ACC112 (cell line): Measurements from ENCODE around the gene BNIPL.
A peak's percentile ranks its signal among the peaks of the same experiment; 100 is the strongest.

Source experiments
- H2AFZ ChIP-seq: fragments of 200-600 bp; sonication (generic); one replicate; pipeline ENCODE4 v1.6.0; 2017; ENCODE audit warnings: antibody characterized with exemption, low read length; ENCODE audit not compliant: unreplicated experiment
- H3K27ac ChIP-seq: fragments of 200-600 bp; sonication (generic); 2 replicates; pipeline ENCODE4 v1.5.1; 2014; ENCODE audit warnings: low read depth, mild to moderate bottlenecking, antibody characterized with exemption, low read length, moderate library complexity
- H3K27me3 ChIP-seq: fragments of 200-600 bp; sonication (generic); 2 replicates; pipeline ENCODE4 v1.6.1; 2014; ENCODE audit warnings: mild to moderate bottlenecking, antibody characterized with exemption, low read length, moderate library complexity, mixed read lengths; ENCODE audit not compliant: insufficient read depth
- H3K36me3 ChIP-seq: fragments of 200-600 bp; sonication (generic); 2 replicates; pipeline ENCODE4 v1.6.1; 2016; ENCODE audit warnings: mild to moderate bottlenecking, antibody characterized with exemption, low read length, moderate library complexity, mixed read lengths; ENCODE audit not compliant: insufficient read depth
- H3K4me1 ChIP-seq: fragments of 200-600 bp; sonication (generic); one replicate; pipeline ENCODE4 v1.6.1; 2016; ENCODE audit warnings: low read length, mixed read lengths; ENCODE audit not compliant: insufficient read depth, unreplicated experiment, control insufficient read depth
- H3K4me3 ChIP-seq: fragments of 200-600 bp; sonication (generic); 2 replicates; pipeline ENCODE4 v1.5.1; 2014; ENCODE audit warnings: mild to moderate bottlenecking, low read depth, low read length
- H3K79me2 ChIP-seq: fragments of 200-600 bp; sonication (generic); one replicate; pipeline ENCODE4 v1.6.0; 2016; ENCODE audit warnings: low read length; ENCODE audit not compliant: control insufficient read depth, unreplicated experiment, insufficient read depth

BNIPL gene

DNA sequence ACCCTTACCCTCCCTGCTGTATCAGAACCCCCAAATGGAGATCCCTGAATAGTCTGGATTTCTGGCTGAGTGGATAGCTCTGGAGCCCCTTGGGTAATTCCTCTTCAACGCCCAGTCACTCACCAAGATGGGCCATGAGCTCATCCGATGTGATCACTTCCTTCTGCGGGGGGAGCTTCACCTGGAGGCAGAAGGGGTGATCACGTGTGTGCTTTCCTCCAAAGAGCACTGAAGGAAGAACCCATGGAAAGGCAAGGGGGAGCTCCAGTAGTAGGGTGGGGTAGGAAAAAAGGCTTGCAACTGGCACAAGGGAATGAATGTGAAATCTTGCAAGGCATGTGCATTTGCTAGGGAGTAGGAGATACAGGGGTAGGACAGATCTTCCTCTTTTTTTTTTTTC lies 34.8 kb upstream of the BNIPL start:
- Histone ChIP-seq H3K27ac (no peak overlapping the region), H3K27me3 (no peaks in the 10 kb centered on the region), H3K79me2 (no peaks in the 10 kb centered on the region), H3K4me1 (peaks cover 8% of the 10 kb centered on the region), H3K36me3 (no peaks in the 10 kb centered on the region), H3K4me3 (no peak overlapping the region), H2AFZ (no peak overlapping the region)

DNA sequence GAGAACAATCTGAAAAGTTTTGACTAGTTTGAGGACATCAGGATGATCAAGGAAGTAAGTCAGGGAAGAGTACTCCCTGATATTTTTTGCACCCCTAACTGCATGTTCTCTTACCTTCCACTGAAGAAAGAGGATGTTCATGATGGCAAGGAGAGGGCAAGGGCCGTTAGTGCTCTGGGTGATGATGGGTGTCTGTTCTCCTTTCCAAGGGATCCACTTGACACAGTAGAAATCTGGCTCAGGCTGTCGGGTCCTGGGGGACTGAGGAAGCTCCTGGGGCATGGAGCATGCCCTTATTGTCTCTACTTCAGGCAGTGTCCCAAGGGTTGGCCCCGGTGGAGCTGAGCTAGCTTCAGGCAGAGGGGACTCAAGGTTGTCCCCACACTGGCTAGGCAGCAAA lies 34.3 kb upstream of the BNIPL start:
- no peak overlapping the region for H3K4me3 ChIP-seq
- H3K4me1 ChIP-seq: peaks cover 11% of the 10 kb centered on the region
- no peaks in the 10 kb centered on the region for H3K36me3 ChIP-seq
- no peak overlapping the region for H3K27ac ChIP-seq
- no peaks in the 10 kb centered on the region for H3K27me3 ChIP-seq
- H2AFZ ChIP-seq: no peak overlapping the region
- H3K79me2 ChIP-seq: no peaks in the 10 kb centered on the region

DNA sequence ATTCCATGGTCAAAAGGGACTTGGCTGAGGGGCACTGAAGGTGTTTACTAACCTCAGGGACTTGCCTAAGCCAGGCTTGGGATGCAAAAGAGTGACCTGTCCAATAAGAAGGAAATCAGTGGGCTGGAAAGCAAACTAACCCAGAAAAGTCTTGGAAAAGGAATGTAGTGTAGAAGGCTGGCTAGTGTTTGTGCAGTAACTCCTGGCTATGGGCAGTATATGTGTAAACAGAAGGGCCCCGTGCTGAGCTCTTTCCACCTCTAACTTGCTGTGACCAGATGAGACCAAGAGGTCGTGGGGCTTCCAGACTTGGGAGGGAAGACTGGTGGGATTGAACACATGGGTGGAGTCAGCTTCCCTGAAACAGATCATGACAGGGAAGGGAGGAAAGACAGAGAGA lies 33.8 kb upstream of the BNIPL start:
- Histone ChIP-seq H3K27me3 (no peaks in the 10 kb centered on the region), H3K4me1 (peaks cover 15% of the 10 kb centered on the region), H3K36me3 (no peaks in the 10 kb centered on the region), H2AFZ (no peak overlapping the region), H3K4me3 (no peak overlapping the region), H3K79me2 (no peaks in the 10 kb centered on the region), H3K27ac (no peak overlapping the region)

DNA sequence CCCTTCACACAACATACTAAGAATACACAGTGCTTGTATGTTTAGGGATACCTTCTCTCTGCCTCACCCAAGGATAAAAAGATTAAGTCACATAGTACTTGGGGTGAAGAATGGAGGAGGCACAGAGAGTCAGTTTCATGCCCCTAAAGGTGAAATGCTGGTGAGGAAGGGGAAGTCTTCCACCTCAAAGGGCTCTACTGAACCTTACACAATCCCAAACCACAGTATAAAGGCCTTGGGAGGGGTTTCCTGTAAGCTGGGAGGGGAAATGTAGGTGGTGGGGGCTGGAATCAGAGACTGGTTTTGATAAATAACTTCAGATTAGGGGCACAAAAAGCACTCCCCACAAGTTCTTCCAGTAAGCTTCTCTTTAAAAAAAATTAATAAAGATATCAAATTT lies 33.2 kb upstream of the BNIPL start:
- Histone ChIP-seq H2AFZ (no peak overlapping the region), H3K4me1 (peaks cover 19% of the 10 kb centered on the region), H3K36me3 (no peaks in the 10 kb centered on the region), H3K27me3 (no peaks in the 10 kb centered on the region), H3K79me2 (no peaks in the 10 kb centered on the region), H3K27ac (no peak overlapping the region), H3K4me3 (no peak overlapping the region)

DNA sequence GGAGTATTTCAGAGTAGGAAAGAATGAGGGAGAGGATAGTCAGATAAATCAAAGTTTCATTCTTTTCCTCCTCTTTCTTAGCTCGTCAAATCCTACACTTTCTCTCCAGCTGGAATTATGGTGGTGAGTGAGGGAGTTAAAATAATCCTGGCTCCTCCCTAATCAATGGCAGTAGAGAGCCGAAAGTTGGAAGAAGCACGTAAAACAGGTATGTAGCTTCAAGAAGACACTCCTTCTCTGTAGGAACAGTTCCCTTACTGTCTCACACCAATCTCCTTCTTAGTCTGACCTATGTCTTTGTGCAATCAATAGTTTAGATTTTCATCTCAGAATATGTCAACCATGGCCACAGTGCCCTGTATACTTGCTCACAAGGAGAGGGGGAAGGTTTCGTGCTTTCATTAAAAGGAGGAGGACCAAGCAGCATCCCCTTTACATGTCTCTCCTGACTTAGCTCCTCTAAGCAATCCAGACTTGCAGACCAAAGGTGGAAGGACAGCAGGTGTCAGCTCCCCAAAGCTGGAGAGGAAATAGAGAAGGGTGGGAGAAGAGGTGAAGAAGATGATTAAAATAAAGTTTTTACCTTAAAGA lies 30.6 kb upstream of the BNIPL start:
- H2AFZ ChIP-seq: peak overlapping the region; percentile 72
- no peaks in the 10 kb centered on the region for H3K27me3 ChIP-seq
- H3K79me2 ChIP-seq: peaks cover 12% of the 10 kb centered on the region
- H3K4me3 ChIP-seq: peak overlapping the region; percentile 78
- peak overlapping the region; percentile 94; the same call in 1 of the 2 replicates for H3K27ac ChIP-seq
- no peaks in the 10 kb centered on the region for H3K36me3 ChIP-seq
- H3K4me1 ChIP-seq: peaks cover 26% of the 10 kb centered on the region

DNA sequence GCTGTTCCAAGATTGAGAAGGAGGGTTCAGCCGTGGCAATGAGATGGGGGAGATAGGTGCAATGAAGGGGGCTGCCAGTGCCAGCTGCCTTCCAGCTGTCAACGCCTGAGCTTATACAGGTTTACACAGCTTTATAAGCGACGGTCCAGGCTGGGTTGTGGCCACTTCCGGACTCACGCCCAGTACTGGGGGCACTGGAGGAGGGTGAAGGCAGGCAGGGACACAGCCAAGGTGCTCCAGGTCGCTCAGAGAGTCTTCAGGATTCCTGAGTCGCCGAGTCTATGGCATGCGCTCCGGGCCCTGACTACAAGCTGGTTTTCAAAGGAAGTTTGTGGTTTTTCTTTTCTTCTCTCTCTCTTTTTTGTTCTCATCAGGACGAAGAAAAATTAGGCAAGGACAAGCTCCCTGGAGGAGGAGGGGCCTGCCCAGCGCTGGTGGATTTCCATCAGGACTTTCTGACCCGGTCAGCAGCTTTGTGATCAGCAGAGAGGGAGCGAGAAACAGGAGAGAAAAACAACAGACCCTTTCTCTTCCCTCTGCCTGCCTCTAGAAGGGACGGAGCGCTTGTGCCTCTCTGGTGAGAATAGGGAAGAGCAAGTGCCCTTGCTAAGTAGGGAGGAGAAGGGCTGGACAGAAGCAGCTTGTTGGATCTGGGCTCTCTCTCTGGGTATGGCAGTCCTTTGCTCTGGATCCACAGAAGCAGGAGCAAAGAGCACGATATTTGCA lies 29.9 kb upstream of the BNIPL start, which contains the start of gene MINDY1:
Gene MINDY1 (minus strand): TSS at position 576 of the 726 bp plus-strand sequence. CDS start 4,285 bp downstream, outside the sequence.
- H3K4me3 ChIP-seq: peak within 1 kb of the TSS; percentile 90
- no peaks in the 10 kb centered on the region for H3K27me3 ChIP-seq
- H3K79me2 ChIP-seq: peaks cover 12% of the 10 kb centered on the region
- peak within 1 kb of the TSS; percentile 94 for H3K27ac ChIP-seq
- peaks cover 31% of the 10 kb centered on the region for H3K4me1 ChIP-seq
- peak within 1 kb of the TSS; percentile 76 for H2AFZ ChIP-seq
- H3K36me3 ChIP-seq: no peaks in the 10 kb centered on the region

DNA sequence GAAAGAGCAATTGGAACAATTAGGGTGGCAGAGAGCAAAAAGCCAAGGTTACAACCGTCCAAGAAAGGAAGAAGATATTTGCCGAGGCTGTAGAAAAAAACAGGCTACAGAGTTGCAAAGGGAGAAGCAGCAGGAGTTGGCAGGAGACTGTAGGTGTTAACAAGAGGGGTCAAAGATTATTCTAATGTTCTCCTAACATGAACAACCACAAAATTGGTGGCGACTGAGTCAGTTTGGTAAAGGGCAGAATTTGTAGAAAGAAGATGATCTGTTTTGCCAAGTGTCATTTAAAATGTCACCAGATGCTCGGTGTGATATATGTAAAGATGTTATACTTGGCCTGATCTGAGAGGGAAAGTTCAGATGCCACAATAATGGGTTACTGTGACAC lies 28.5 kb upstream of the BNIPL start:
- peak overlapping the region; percentile 94 for H3K27ac ChIP-seq
- peak overlapping the region; percentile 76 for H2AFZ ChIP-seq
- H3K4me3 ChIP-seq: peak overlapping the region; percentile 90
- H3K27me3 ChIP-seq: no peaks in the 10 kb centered on the region
- peaks cover 12% of the 10 kb centered on the region for H3K79me2 ChIP-seq
- no peaks in the 10 kb centered on the region for H3K36me3 ChIP-seq
- H3K4me1 ChIP-seq: peaks cover 32% of the 10 kb centered on the region

DNA sequence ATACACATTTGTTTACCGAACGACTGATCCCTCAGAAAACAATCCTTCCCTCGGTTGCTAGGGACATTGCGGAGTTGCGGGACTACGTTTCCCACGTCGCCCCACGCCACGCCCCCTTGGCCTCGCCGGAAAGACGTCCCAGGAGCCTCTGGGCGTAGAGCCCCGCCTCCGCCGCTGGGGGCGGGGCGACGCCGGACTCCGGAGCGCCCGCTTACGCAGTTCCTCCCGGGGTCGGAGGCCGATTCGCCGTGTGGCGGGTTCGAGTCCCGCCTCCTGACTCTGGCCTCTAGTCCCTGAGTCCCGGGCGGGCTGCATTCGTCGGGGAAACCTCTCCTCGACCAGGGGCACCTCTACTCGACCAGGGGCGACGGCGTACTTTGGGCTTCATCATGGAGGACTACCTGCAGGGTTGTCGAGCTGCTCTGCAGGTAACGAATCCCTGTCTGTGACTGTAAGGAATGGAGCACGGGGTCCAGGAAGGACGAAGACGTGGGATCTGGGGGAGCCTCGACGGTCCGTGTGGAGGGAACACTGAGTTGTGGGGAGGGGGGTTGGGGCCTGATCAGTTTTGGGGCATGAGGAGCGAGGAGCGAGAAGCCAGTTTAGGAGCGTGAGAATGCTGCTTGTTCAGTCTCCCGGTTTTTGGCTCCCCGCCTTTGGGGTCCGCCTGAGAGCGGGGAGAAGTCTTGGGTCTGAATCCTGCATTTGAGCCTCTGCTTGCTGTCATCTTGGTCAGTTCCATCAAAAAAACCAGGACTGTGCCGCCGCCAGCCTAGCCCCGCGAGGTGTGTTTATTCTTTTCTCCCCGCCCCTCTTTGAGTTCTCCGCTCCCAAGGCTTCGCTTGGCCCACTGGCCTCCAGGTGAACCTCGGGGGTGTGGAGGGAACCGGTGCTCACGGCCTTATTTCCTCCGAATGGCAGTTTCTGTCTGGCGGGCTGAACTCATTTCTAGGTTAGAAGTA lies 27.9 kb upstream of the BNIPL start, which contains the start of gene PRUNE1:
Gene PRUNE1 (plus strand): TSS at position 206 of the 962 bp plus-strand sequence. CDS start 184 bp downstream, at position 390.
- H3K36me3 ChIP-seq: no peaks in the 10 kb centered on the region
- H3K4me3 ChIP-seq: peak within 1 kb of the TSS; percentile 90
- peak within 1 kb of the TSS; percentile 94 for H3K27ac ChIP-seq
- peaks cover 28% of the 10 kb centered on the region for H3K4me1 ChIP-seq
- H3K27me3 ChIP-seq: no peaks in the 10 kb centered on the region
- H2AFZ ChIP-seq: peak within 1 kb of the TSS; percentile 98
- peaks cover 12% of the 10 kb centered on the region for H3K79me2 ChIP-seq

DNA sequence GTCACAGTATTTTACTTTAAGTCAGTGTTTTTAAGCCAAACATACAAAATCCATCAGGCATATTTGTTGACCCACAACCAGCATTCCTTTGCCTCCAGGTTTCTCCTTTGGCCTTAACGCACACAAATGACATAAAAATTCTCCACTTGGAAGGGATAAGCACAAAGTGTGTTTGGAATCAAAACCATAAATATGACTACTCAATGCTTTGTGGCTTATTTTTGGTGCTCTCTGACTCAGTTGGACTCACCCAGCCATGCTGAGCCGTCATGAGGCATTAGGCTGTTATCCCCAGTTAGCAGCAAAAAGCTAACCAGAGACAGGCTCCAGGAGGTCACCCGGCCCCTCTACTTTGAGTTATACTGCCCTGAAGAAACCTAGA lies 27.2 kb upstream of the BNIPL start:
- peak overlapping the region; percentile 27; the same call in 1 of the 2 replicates for H3K27ac ChIP-seq
- peaks cover 12% of the 10 kb centered on the region for H3K79me2 ChIP-seq

DNA sequence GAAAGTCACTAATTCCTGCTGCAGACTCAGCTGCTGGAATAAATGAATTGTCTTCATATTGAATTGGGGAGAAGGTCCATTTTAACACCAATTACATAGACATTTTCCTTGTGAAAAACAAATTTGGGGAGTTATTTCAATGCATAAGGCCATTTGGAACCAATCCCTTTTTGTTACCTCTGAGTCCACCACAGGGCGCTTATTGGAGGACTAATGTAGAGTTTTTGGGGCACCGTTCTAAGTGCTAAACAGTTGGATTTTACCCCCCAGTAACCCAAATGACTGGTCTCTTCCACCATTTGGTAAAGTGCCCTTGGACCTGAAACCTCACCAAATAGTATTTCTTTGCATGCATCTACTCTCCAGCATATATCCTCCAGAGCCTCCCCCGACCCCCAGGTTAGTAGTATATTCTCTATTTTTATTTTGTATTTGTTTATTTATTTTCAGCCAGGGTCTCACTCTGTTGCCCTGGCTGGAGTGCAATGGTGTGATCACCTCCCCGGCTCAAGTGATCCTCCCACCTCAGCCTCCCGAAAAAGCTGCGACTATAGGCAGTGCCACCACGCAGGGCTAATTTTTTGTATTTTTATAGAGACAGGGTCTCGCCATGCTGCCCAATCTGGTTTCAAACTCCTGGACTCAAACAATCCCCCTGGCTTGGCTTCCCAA lies 26.6 kb upstream of the BNIPL start:
- H3K27me3 ChIP-seq: no peaks in the 10 kb centered on the region

More for the DNA sequence above, 27.2 kb upstream of the BNIPL start:
- Histone ChIP-seq H3K27me3 (no peaks in the 10 kb centered on the region), H2AFZ (peak overlapping the region; percentile 98), H3K4me1 (peaks cover 28% of the 10 kb centered on the region), H3K36me3 (no peaks in the 10 kb centered on the region), H3K4me3 (peak overlapping the region; percentile 90)

More for the DNA sequence above, 26.6 kb upstream of the BNIPL start:
- no peak overlapping the region for H3K27ac ChIP-seq
- peaks cover 27% of the 10 kb centered on the region for H3K4me1 ChIP-seq
- H3K4me3 ChIP-seq: peak overlapping the region; percentile 90
- peak overlapping the region; percentile 98 for H2AFZ ChIP-seq
- H3K79me2 ChIP-seq: peaks cover 12% of the 10 kb centered on the region
- no peaks in the 10 kb centered on the region for H3K36me3 ChIP-seq
